Stomach (tissue), 4 donors: ENCODE results near the gene INPP1.

ENCODE experiments used
- CTCF ChIP-seq, 7 experiments: fragments of 450-650 bp in 4 of 7; fragments of 200-600 bp in 3 of 7; sonication (generic) in 3 of 7; IDR thresholded peaks; one replicate each; pipeline ENCODE4 v1.5.1; 2016 to 2019; ENCODE audit warnings: antibody characterized with exemption in 7 of 7, control low read depth in 2 of 7, mild to moderate bottlenecking in 1 of 7
- EP300 ChIP-seq: sonication (generic); formaldehyde crosslinking; IDR thresholded peaks from one replicate; pipeline ENCODE4 v1.6.1; 2017; ENCODE audit warnings: antibody characterized with exemption
- POLR2A ChIP-seq, 4 donors: fragments of 450-650 bp; IDR thresholded peaks; one replicate each; pipeline ENCODE4 v1.6.1; 2016; ENCODE audit warnings: antibody characterized with exemption in 4 of 4, control low read depth in 2 of 4, mild to moderate bottlenecking in 1 of 4, moderate library complexity in 1 of 4
- POLR2AphosphoS5 ChIP-seq, 3 donors: sonication (generic); formaldehyde crosslinking; IDR thresholded peaks; one replicate each; pipeline ENCODE4 v1.6.1; 2016; ENCODE audit warnings: antibody characterized with exemption in 3 of 3

- TF ChIP-seq CTCF (IDR thresholded peaks at IDR 0.05) (no peak), EP300 (no peak), POLR2A (IDR thresholded peaks at IDR 0.05) (no peak), POLR2AphosphoS5 (IDR thresholded peaks at IDR 0.05) (peak in 2 of 3 donors; percentile 48 to 79)
These were observed 61.1 kb downstream of the INPP1 start for GRCh38 chr2:190404487-190404886.
